Stimulated activated CD8-positive, alpha-beta memory T cell treated with anti-CD3 and anti-CD28 coated beads, Interleukin-7, amount 100 ng/mL, for 48 hours (primary cell): ENCODE measurements around the gene CYP26C1.

Source experiments
- DNase-seq, 2 donors: peaks; one replicate each; pipeline ENCODE4 v3.0.0-alpha.2; 2020; ENCODE audit warnings: low read depth in 1 of 2; ENCODE audit errors: extremely low read depth in 1 of 2

Gene CYP26C1

DNA sequence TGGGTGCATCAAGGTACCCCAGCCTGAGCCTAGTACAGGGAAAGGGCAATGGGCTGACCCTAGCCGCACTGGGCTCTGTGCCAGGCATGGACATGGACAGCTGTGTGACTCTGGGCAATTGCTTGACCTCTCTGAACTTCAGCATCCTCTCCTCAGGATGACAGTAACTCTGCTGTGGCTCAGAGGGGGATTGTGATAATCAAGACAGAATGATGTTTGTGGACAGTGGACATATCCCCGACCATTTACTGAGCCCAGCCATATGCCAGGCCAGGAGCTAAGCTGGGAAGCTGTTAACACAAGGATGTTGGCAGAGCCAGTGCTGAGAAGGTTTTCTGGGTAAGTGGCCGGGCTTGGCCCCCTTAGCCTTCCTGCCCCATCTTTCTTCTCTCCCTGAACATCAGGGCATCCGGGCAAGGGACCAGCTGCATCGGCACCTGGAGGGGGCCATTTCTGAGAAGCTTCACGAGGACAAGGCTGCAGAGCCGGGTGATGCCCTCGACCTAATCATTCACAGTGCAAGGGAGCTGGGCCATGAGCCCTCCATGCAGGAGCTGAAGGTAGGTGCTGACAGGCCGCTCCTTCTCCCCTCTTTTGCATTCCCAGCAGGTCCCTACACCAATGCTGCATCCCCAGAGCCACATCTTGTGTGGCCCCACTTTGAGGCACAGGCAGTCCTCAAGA, 3.5 kb downstream of the CYP26C1 start:
- DNase-seq: no peak

DNA sequence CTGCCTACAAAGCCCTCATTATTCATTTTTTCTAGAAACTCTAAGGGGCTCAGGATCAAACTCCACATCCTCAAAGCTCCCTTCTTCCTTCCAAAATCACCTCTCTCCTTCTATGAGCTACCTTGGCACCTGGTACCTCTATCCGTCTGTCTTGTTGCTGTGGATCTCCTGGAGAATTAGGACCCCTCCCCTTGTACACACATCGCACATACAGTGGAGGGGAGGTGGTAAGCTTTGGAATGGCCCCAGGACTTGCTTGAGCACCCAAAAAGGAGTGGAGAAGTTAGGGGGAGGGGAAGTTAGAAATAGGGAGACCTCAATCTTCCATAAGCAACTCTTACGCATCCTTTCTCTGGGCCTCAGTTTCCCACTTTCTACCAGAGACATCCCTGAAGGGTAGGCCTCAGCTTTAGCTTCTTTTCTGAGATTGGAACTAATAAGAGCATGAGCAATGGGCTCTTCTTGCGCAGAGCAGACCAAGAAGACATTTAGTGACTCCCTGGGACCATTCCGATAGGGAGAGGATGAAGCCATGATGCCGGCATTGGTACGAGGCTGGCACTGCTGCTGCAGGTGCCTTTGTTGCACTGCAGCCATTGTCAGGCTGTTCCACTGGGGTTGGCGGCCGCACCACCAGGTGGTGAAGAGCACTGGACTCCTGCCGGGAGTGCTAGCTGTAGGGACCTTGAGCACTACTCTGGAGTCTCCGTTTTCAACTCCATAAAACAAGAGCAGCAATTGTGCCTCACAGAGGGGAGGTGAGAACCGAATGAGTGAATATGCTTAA, 4.5 kb downstream of the CYP26C1 start:
- DNase-seq: no peak

DNA sequence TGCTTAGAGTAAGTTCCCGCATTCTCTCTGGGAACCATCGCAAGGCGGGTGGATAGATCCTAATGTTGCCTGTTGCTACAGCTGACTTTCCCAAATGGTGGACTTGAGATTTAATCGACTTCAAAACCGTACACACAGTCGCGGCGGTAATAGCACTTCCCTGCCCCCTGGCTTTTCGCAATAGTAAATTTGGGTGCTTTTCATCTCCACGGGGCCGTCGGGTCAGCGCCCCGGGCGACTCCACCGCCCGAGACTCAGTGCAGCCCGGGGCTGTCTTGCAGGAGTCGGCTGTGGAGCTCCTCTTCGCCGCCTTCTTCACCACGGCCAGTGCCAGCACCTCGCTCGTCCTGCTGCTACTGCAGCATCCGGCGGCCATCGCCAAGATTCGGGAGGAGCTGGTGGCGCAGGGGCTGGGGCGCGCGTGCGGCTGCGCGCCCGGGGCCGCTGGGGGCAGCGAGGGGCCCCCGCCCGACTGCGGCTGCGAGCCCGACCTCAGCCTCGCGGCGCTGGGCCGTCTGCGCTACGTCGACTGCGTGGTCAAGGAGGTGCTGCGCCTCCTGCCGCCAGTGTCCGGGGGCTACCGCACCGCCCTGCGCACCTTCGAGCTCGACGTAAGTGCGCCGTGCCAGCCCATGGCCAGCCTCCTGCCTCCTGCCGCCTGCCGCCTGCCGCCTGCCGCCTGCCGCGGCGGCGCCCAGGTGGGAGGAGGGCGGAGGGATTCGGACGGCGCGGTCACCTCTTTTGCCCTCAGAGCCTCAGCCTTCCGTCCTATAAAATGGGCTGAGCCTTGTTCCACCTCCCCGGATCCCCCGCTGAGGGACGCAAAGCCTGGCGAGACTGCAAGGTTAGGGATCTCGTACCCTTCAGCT, 5.3 kb downstream of the CYP26C1 start:
- DNase-seq: no peak

DNA sequence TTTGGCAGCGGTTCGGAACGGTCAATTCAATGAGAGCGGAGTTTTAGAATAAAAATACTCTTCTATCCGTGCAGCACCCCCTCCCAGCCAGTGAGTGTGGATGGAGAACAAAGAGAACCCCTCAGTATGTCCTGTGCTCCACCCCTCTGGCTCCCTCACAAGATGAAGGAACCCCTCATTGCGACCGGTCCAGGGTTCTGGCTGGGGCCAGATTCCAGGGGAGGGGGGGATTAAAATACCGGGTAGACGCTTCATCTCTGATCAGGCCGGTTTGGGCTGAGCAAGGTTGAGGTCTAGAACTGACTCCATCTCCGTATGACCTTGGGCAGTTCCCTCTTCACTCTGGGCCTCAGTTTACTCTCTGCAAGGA, 5.9 kb downstream of the CYP26C1 start:
- DNase-seq: no peak

DNA sequence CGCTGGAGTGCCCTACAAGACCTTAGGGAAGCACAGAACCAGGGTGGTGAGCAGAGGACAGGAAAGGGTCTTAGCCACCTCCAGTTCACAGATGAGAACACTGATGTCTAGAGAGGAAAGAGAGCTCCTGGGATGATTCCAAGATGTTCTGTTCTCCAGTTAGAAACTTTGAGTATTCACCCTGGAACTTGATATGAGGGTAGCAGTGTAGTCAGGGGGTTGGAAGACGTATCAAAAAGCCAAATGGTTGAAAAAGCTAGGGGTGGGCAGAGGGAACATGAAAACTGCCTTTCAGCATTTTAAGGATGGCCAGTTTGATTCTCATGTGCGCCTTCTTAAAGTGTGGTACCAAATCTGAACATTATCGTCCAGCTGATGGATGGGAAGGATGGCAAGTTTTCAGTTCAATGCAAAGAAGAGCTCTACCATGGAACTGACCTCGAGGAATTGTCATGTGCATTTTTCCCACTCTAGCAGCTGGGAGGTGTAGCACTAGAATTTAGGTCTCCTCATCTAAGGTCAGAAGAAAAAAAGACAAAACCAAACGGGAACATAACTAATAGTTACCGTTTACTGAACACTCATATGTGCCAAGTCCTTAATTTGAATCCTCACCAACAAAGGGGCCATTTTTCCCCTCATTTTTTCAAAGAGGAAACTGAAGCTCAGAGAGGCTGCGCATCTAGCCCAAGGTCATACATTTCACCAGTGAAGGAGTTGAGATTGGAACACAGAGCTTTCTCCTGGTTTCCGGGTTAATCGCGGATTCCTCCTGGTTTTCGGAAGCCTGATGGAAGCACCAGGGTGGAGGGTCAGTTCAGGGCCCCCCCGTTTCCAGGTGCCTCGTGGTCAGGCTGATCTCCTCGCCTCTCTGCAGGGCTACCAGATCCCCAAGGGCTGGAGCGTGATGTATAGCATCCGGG, 7.1 kb downstream of the CYP26C1 start:
- no peak for DNase-seq

DNA sequence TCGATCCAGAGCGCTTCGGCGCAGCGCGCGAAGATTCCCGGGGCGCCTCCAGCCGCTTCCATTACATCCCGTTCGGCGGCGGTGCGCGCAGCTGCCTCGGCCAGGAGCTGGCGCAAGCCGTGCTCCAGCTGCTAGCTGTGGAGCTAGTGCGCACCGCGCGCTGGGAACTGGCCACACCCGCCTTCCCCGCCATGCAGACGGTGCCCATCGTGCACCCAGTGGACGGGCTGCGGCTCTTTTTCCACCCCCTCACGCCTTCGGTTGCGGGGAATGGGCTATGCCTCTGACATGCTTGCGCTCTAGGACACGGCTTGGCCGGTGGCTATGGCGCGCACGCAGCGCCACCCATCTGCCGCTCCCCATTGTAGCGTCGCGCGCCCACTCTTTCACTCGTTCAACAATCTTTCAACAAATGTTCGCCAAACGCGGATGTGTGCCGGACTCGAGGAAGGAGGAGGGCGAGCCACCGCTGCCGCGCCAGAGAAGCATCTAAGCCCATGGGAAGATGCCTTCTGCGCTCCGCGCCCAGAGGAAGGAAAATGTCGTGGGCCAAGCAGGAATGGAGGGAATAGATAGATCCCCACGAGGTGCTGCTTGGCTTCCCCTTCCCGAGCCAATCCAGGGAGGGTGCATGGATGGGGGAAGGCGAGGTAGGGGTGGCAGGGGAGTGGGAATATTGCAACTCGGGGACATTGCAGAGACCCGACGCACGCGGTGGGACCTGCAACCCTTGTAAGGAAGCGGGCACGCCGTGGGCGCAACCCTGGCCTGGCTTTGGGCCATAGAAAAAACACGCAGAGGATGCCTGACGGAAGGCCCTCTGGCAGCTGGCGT, 8.0 kb downstream of the CYP26C1 start:
- DNase-seq: no peak

DNA sequence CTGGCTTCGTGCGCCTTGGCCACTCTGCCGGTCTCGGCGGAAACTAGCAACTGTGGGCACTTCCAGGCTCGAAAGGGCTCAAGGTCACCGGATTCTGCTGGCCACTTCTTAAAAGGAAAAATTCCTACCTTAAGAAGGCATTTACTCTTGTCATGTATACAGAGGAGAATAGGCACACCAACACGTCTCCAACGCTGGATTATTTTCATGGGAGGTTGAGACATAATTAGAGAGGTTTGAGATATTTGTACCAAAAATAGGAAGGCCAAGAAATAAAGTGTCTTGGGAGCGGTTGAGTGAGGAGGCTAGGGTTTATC, 8.6 kb downstream of the CYP26C1 start:
- no peak for DNase-seq

DNA sequence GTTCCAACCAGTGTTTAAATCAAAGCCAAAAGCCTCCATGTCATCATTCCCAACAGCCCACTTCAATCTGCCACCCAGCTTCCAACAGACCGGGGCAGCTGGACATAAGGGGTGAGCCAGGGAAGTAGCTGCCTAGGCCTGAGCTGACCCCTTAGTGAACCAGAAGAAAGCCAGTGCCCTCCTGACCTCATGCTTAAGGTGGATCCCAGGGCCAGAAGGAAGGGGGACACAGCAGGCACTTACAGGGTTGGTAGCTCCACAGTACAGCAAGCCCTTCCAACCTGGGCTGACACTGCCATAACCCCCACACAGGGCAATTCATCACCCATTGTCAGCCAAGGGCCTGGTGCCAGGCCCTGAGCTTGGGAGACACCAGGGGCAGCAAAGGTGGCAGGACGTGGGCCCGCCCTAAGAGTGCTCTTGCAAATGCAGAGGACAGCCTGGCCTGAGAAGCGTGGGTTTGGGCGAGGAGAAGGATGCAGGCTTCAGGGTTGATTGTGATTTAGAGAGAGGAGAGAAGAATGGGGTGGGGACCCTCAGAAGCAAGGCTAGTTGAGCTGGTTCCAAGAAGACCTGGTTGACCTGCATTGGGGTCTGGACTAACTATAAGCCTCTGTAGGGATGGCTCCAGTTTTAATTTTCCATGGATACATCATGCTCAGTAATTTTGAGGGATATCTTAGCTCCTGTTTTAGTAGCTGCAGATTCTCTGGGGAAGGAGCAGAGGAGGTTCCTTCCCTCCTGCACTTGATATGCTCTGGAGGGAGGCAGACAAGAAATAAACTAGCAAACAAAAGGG, 10.0 kb downstream of the CYP26C1 start:
- DNase-seq: no peak

DNA sequence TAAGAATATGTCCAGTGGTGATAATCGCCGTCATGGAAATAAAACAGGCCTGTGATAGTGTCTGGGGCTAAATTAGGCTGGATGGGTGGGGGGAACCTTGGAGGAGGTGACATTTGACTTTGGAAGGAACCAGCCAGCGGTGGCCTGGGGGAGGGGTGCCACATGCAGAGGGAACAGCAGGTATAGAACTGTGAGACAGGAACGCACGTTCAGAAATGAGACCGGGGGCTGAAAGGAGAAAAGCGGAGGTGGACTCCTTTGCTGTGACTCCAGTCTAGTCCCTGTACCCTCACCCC, 10.5 kb downstream of the CYP26C1 start:
- no peak for DNase-seq

DNA sequence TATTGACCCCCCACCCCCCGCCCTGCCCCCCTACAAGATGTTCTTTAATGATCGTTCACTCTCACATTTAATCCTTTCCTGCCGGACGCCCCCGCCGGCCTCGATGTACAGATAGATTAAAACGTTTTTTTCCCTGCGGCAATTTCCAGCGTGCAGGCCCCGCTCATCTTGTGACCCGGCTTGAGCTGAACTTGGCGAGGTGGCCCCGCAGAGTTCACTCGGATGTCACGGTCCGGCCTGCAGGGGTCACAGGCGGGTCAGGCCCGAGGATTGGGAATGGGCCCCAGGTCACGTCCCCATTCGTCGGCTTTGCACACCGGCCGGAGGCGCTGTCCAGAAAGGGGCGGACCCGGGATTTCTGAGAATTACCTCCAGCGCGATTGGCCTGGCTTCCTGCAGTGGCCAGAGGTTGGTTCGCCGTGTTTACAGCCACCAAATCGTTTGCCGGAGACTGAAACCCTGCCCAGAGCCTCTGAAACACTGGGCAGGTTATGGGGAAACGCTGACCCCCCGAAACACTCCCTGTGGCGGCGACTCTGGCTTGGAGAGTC, 11.2 kb downstream of the CYP26C1 start:
- no peak for DNase-seq

DNA sequence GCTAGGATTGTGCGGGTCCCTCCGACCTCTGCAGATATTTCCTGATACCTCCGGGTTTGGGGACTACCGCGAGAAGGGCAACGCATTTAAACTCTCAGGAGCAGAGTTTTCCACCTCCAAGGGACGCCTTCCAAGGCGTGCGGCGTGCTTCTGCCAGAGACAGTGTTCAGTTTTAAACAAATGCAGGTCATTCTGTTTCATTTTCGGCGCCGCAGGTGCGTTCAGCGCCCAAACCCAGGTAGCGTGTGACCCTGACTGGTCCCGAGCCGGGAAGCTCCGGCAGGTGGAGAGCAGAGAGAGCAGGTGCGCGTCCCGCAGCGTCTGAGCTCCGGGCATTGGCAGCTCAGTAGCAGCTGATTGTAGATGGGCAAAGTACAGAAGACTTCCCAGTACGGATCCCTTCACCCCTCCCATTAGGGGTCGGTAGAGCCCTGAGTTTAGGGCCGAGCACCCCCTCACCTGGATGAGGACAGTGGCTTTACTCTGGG, 11.7 kb downstream of the CYP26C1 start:
- DNase-seq: no peak

DNA sequence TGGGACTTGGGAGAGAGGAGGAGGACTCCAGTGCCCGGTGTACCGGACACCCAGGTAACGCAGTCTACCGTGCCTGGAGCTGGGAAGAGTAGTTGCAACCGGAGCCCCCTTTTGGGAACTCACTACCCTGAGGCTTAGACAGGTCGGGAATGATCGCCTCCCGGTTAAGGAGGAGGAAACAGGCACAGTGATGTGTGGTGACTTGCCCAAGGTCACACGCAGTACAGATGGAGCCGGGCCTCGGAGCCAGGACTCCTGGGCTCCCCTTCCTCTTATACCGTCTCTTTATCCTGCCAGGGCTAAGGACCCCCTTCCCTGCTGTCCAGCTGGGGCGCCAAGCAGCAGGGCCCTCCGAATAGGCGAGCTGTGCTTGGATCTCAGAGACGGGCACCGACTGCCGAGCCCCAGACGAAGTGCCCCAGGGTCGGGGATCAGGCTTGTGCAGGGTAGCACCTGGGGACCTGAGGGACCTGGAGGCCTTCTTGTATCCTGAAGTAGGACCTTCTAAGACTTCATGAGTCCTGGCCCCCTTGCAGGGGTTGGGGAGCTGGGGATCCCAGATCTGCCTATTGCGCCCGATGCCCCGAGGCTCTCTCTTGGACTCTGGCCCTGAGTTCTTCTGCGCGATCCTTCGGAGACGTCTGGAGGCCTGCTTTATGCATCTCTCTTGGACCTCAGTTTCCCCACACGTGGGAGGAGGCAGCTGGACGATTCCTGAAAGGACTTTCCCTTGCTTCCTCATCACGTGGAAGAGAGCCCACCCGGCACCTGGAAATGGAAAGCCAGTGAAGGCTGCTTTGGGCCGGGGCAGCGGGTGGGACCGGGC, 12.3 kb downstream of the CYP26C1 start:
- no peak for DNase-seq

DNA sequence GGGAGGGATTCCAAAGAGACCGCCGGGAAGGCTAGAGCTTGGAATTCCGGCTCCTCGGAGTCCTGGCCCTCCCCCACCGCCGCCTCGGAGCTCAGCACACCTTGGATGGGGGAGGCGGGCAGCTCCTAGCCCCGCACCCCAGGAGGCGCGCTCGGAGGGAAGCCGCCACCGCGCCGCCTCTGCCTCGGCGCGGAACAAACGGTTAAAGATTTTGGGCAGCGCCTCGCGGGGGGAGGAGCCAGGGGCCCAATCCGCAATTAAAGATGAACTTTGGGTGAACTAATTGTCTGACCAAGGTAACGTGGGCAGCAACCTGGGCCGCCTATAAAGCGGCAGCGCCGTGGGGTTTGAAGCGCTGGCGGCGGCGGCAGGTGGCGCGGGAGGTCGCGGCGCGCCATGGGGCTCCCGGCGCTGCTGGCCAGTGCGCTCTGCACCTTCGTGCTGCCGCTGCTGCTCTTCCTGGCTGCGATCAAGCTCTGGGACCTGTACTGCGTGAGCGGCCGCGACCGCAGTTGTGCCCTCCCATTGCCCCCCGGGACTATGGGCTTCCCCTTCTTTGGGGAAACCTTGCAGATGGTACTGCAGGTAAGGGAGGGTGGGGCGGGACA, 13.0 kb downstream of the CYP26C1 start, which contains the start of gene CYP26A1:
Gene CYP26A1, plus strand, starts transcription at position 355 of the 608 bp plus-strand sequence. Its CDS starts 42 bp downstream, at position 397.
- no peak for DNase-seq

DNA sequence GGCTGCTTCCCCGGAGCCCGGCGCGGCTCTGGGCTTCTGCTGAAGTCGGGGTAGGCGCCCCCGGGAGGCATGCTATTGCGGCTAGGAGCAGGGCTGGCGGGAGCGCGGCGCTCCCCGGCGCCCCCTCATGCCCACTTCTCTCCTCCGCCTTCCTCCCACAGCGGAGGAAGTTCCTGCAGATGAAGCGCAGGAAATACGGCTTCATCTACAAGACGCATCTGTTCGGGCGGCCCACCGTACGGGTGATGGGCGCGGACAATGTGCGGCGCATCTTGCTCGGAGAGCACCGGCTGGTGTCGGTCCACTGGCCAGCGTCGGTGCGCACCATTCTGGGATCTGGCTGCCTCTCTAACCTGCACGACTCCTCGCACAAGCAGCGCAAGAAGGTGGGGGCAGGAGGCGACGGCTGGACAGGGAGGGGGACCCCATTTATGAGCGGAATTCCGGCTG, 13.6 kb downstream of the CYP26C1 start:
- DNase-seq: no peak

DNA sequence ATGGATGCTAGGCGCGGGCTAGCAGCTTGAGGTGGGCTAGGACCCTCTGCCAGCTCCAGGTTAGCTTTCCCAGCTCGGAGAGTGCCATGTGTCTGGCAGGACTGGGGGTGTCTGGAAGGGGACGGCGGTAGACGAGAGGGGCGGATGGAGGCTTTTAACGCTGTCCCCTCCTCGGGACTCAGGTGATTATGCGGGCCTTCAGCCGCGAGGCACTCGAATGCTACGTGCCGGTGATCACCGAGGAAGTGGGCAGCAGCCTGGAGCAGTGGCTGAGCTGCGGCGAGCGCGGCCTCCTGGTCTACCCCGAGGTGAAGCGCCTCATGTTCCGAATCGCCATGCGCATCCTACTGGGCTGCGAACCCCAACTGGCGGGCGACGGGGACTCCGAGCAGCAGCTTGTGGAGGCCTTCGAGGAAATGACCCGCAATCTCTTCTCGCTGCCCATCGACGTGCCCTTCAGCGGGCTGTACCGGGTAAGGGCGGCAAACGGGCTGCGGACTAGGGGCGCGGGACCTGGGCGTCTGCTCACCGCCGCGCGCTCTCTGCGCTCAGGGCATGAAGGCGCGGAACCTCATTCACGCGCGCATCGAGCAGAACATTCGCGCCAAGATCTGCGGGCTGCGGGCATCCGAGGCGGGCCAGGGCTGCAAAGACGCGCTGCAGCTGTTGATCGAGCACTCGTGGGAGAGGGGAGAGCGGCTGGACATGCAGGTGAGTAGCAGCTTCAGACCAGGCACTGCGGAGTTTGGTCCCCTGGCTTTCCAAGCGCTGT, 14.2 kb downstream of the CYP26C1 start:
- DNase-seq: no peak

DNA sequence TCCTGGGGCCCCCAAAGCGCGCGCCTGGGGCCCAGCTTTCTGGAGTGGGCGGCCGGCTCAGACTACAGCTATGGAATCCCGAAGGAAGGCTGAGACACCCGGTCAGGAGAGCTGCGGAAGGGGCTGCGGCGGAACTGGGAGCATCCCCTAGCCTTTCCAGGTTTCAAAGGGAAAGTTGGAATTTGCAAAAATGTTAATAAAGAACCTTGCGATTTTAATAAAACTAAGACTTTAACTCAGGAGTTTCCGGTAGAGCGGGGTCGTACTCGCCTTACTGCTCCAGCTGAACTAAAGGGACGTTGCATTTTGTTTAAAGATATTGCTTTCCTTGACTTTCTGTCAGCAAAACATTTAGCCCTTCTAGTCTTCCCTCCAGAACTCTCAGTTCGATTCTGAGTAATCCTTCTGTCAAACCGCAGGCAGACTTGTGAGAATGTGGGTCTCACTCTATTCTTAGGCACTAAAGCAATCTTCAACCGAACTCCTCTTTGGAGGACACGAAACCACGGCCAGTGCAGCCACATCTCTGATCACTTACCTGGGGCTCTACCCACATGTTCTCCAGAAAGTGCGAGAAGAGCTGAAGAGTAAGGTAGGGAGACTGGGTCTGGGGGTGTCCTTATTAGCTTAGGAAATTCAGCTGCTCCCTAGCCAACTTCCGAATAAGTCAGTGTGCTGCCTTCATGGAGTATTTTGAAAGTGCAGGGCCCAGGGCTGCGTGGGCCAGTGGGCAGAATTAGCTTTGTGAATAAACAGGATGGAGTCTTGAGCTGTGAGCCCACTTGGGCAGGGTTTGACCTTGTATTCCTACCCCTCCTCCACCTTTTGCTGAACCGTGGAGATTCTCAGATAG, 15.0 kb downstream of the CYP26C1 start:
- no peak for DNase-seq
